NCI-H1048 (cell line): ENCODE data around the gene NAV1.
"Not testable (repeated sequence)": the region's sequence is repeated elsewhere in the genome, so short reads cannot be mapped to it uniquely, and the experiment has no call there.

Experiments used
- DNase-seq: peaks from one replicate; lab custom pipeline; 2025; lab: John Stamatoyannopoulos, UW

The NAV1 gene

DNA sequence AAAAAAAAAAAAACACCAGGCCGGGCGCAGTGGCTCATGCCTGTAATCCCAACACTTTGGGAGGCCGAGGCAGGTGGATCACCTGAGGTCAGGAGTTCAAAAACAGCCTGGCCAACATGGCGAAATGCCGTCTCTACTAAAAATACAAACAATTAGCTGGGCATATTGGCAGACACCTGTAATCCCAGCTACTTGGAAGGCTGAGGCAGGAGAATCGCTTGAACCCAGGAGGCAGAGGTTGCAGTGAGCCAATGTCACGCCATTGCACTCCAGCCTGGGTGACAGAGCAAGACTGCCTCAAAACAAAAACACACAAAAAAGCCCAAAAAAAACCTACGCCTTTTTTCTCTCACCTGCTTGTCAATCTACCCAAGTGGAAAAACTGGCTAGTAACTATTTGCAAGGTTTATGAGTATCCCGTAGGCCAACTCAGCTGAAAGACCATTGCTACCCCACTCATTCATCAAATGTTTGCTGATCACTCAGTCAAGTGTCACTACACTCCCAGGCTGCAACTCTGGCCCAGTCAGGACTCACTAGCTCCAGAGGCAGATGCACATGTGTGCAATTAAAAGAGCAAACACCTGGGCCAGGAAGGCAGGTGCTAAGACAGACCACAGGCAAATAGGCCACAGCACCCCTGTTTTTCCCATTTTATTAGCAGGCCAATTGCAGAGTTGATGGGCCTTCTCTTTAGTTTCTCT is 34.0 kb upstream of the NAV1 start:
- DNase-seq: no peak

DNA sequence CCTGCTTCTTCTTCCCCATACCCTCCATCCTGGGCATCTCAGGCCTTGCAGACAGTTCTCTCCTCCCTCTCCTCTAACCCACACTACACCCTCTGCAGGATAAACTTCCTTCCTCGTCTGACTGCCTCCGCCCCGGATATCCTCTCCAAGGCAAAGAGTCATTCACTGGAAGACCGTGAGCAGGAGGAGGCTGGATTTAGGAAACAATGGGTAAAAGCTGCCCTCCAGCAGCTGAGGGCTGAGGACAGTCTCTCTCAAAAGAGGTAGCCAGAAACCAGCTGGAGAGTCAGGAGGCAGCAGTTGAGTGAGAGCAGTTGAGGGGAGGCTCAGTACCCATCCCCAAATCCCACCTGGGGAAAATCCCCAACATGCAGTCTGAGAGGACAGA is 33.4 kb upstream of the NAV1 start:
- DNase-seq: no peak

DNA sequence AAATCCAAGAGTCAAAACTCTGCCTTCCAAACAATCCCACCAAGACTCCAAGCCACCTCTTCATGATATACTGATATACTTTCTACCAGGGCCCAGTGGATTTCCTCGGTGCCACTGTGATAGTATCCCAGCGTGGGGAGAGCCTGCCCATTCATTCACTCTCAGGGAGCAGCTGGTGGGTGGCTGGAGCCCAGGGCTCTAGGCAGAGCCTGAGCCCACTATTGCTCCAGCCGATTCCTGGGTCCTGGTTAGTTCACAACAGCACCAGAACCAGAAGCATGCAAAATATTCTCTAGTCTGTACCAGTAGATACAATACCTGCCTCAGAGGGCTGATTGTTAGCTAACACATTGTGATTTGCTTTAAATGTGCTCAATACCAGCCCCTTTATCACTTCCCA is 32.8 kb upstream of the NAV1 start:
- no peak for DNase-seq

DNA sequence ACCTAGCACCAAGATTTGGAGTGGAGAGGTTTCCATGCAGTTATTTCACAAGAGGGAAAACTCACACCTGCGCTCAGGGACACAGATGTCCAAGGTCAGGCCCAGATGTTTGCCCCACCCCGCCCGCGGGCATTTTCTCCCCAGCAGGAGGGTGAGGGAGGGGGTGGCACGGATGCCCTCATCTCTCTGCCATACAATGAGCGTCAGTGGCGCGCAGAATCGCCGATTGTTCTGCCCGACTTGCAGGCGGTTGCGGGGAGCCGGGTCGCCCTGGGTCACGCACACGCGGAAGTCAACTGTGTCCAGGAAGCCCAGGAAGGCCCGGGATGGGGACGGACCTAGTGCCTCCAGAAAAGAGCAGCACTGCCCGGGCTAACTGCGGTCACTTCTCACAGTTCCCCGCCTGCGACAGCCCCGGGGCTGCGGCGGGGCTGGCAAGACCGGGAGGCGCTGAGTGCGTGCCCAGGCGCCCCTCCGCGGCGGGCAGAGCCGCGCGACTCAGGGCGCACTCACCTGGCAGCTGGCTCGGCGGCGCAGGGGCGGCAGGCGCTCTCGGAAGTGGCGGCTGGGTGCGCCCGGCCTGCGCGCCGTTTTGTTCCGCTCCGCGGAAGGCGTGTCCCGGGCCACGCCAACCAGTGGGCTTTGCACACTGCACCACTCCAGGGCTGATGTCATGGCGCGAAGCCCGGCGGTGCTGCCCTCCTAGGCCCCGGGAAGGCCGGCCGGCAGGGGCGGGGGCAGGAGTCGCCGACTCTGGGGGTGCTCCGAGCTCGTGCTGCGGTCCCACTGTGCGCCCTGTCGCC is 32.2 kb upstream of the NAV1 start, which contains the start of gene CSRP1:
CSRP1 (minus strand) TSS at position 567 of the 803 bp plus-strand sequence. CDS start 10,820 bp downstream, outside the sequence.
- DNase-seq: peak; percentile 52

DNA sequence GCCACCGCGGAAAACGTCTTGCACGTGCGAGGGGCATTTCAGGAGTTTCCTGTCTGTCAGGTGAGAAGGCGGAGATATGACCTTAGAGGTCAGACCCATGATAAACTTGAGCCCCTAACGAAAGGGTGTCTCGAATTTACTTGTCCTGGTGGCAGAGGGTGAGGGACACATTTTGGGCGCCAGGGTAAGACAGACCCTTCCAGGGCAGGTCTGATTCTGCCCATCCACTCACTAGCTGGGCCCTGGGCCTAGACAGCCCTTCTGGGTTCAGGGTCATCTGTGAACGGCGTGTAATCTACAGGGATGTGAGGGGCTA is 31.6 kb upstream of the NAV1 start:
- no peak for DNase-seq

DNA sequence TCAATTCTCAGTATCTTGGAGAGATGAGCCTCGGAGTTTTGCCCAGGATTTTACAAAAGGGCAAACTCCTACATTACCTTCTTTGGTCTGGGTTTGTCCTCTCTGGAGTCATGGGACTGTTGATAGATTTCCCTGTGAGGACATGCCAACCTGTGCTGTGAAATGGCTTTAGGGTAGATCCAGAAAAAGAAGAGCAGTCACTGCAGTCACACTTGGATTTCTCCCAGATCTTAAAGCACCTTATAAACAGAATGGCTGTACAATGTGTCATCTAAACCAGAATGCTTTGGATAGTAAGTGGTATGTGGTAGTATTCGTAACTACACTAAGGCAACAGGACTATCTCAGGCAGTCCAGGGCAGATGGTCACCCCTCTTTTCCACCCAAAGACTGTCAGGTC is 30.1 kb upstream of the NAV1 start:
- no peak for DNase-seq

DNA sequence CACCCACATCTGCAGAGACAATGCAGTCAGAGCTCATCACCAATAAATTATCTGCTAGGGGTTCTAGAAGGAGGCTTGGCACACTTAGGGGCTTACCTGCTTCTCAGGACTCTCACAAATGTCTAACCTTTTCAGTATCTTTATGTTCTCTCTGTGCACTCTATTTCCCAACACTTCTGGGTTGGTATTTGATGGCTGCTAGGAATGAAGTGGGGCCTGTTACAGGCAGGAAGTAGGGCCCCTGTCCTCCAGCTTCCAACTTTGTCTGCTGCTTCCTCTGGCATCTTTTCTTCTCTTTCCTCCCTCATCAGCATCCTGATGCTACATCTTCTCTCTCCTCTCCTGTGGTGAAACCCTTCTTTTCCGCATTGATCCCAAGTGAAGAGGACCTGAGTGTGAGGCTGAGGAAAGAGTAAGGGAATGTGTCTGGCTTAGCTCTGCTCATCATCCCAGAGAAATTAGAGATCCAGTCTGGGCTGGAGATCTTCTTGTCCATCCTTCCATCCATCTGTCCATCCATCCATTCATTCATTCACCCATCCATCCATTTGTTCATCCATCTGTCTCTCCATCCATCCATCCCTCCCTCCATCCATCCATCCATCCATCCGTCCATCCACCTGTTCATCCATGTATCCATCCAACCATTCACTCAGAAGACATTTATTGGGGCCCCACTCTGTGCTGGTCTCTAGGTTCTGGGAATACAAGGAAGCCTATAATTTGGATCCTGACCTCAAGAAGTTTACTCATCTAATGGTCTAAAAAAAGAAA is 29.1 kb upstream of the NAV1 start:
- no peak for DNase-seq

DNA sequence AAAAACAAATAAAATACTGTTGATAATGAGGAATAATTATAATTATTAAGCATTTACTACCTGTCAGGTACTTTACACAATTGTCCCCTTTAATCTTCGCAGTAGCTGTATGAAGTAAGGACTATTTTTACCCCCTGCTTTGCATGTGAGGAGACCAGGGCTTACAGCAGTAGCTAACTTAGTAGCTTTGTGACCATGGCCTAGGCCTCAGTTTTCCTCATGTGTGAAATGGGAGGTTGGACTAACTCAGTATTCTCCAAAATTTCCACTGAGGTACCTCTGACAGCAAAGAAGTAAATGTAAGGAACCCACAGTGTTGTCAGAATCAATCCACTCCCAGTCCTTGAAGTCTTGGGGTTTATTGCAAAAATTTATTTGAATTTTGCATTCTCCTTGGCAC is 28.2 kb upstream of the NAV1 start:
- DNase-seq: no peak

DNA sequence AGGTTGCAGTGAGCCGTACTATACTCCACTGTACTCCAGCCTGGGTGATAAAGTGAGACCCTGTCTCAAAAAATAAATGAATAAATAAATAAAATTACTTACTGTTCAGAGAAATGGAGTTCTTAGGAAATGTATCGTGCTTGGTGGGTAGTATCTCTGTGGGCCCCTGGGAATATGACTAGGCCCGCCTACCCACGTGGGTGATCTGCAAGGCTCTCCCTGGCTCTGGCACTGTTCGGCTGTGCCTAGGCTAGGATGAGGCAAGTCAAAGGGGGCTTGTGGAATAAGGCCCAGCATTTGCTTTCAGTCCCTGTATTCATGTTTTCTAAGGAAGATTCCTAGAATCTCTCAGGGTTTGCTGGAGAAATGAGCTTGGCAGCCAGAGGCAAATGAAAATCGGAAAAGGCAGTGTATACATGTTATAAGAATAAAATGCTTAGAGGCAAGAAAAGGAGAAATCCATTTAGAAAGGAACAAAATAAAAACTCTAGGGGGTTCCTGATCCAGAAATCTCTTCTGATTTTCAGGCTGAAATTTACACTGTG is 27.5 kb upstream of the NAV1 start:
- no peak for DNase-seq

DNA sequence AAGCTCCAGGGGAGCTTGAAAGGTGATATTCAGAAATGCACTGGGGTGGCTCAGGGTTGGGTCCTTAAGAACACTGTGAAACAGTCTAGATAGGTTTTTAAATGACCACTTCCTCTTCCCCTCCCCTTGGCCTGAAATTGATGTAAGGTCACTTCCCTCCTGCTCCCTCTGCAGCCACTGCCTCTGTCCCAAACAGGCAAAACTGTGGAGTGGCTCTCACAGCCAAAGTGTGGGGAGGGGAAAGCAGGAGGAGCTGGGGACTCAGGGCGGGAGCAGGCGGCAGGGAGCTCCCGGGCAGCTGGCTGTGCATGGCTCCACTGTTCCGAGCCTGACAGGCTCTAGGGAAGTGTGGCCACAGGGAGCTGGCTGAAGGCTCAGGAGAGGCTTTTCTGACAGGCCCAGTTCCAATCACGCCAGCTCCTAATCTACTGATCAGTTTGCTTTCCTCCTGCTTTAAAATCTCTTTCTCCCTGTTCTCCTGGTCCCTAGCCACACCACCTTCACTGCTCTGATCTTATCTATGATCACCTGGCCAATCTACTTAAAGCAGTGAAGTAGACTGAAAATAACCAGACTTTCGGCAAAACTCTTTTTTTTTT is 26.9 kb upstream of the NAV1 start:
- DNase-seq: no peak

DNA sequence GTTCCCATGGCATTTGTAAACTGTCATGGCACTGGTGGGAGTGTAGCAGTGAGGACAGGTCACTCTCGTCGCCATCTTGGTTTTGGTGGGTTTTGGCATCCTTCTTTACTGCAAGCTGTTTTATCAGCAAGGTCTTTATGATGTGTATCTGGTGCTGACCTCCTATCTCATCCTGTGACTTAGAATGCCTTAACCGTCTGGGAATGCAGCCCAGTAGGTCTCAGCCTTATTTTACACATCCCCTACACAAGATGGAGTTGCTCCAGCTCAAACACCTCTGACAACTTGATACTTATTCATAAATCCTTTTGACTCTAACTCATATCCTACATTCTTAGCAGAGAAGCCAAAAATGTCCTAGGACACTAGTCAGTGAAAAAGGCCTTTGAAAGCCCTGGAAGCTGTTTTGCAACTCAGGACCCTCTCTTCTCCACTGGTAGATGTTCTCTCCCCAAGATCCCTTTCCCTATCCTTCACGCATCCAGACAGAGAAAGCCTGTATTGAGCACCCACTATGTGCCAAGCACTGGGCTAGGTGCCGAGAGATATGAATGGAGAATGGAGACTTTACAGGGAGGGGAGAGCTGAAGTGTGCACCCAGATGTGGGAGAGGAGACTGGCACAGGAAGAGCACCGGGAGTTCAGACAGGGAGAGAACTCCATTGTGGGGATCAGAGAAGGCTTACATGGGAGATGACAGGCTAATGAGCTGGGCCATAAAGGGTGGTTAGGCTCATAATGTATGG is 25.3 kb upstream of the NAV1 start:
- DNase-seq: no peak

DNA sequence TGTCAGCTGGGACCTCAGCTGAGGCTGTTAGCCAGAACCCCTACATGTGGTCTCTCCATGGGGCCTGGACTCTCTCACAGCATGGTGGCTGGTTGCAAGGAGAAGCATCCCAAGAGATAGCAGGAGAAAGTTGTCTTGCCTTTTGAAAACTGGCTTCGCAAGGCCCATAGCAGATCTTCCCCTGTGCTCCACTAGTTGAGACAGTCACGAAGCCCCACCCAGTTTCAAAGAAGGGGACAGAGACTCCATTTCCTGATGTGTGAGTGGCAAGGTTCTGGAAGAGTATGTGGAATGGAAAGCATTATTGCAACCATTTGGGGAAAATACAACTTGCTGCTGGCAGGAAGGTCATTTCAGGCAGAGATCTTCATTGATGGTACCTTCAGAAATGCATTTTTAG is 24.5 kb upstream of the NAV1 start:
- no peak for DNase-seq

DNA sequence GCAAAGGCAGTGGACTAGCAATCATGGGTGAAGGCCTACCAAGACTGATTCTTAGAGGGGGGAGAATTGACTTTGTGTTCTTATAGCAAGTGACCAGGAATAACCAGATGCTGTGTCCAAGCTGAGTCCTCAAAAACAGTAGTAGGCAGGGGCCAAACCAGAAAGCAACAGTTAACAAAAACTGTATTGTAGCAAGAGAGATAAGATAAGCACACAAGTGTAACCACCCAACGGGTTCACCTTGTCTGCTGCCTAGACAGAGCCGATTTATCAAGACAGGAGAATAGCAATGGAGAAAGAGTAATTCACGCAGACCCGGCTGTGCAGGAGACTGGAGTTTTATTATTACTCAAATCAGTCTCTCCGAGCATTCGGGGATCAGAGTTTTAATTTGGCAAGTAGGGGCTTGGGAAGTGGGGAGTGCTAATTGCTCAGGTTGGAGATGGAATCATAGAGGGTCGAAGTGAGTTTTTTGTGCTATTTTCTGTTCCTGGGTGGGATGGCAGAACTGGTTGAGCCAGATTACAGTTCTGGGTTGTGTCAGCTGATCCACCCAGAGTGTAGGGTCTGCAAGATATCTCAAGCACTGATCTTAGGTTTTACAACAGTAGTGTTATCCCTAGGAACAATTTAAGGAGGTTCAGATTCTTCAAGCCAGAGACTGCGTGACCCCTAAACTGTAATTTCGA is 23.7 kb upstream of the NAV1 start:
- no peak for DNase-seq

DNA sequence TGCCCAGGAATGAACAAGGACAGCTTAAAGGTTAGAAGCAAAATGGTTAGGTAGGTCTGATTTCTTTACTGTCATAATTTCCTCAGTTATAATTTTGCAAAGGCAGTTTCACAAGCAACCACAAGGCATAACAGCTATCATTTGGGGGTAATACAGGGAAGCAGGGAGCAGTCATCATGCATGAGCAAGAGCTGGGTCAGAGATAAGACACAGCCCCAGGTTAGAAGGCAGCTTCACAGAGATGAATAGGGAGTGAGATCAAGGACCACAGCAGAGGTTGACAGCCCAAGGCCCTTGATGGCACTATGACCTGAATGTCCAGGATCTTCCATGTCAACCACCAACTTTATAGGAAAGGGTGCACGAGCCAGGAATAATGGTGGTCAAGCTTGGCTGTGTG is 23.0 kb upstream of the NAV1 start:
- no peak for DNase-seq

DNA sequence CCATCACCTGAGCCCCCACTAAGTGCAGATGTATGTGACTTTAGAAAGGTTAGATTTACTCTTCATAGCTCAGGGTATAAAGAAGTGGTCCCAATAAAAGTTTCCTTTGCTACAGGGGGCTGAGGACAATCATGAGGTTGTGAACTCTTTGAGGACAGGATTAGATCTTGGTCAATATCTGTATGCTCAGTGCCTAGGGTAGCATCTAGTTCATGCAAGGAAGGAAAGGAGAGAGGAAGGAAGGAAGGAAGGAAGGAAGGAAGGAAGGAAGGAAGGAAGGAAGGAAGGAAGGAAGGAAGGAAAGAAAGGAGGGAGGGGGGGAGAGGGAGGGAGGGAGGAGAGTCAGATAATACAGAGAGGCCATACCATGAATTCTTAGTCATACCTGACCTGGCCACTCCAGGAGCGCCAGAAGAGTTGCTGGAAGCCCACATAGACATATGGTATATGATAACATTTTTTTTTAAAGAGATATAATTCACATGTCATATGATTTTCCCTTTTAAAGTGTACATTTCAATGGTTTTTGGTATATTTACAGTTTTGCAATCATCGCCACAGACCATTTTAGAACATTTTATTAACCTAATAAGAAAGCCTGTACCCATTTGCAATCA is 22.3 kb upstream of the NAV1 start:
- DNase-seq: no peak

DNA sequence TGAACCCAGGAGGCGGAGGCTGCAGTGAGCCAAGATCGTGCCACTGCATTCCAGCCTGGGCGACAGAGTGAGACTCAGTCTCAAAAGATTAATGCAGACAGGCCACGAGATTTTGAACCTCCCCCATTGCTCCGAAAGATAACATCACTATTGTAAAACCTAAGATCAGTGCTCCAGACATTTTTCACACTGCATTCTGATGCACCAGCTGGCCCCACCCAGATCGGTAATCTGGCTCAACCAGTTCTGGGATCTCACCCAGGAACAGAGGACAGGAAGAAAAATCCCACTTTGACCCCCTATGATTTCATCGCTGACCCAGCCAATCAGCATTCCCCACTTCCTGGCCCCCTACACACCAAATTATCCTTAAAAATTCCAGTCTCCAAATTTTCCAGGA is 21.3 kb upstream of the NAV1 start:
- DNase-seq: no peak

DNA sequence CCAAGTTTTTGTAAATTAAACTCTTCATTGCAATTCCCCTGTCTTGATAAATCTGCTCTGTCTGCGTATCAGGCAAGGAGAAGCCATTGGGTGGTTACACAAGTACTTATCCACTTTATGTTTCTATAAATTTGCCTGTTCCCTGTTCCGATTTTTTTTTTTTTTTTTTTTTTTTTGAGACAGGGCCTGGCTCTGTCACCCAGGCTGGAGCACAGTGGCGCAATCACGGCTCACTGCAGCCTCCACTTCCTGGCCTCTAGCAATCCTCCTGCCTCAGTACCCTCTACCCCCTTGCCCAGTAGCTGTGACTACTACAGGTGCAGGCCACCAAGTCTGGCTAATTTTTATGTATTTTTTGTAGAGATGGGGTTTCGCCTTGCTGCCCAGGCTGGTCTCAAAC is 20.9 kb upstream of the NAV1 start:
- DNase-seq: no peak

DNA sequence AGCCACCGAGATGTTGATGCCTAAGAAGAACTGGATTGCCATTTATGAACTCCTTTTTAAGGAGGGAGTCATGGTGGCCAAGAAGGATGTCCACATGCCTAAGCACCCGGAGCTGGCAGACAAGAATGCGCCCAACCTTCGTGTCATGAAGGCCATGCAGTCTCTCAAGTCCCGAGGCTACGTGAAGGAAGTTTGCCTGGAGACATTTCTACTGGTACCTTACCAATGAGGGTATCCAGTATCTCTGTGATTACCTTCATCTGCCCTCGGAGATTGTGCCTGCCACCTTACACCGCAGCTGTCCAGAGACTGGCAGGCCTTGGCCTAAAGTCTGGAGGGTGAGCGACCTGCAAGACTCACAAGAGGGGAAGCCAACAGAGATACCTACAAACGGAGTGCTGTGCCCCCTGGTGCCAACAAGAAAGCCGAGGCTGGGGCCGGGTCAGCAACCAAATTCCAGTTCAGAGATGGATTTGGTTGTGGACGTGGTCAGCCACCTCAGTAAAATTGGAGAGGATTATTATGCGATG is 18.8 kb upstream of the NAV1 start:
- not testable (repeated sequence) for DNase-seq

DNA sequence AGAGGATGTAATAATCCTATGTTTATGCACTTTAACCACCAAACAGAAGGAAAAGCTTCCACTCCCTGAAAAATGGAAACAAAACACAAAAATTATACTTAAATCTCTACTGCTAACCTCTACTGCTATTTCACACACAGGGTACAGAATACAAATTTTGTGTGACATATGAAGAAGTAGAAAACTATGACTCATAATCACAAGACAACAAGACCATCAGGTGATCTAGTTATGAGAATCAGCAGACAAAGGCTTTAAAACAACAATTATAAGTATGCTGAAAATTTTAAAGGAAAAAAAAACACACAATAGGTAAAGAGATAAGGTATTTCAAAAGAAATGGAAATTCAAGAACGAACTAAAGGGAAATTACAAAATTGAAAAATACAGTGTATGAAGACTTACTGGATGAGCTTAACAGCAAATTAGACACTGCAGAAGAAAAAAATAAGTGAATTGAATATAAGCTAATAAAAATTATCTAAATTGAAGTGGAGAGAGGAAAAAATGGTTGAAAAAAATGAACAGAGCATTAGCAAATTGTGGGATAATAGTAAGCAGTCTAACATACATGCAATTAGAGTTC is 13.6 kb upstream of the NAV1 start:
- DNase-seq: no peak

DNA sequence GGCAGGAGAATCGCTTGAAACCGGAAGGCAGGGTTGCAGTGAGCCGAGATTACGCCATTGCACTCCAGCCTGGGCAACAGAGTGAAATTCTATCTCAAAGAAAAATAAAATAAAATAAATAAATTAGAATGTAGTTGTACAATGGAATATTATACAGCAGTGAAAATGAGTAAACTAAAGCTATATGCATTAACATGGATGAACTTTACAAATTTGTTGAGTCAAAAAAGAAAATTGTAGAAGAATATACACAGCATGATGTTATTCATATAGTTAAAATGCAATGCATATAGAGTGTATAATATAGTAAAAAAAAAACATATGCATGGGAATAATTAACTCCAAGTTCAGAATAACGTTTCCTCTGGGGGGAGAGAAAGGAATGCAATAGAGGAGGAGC is 11.0 kb upstream of the NAV1 start:
- DNase-seq: no peak
